BLaER1 (cell line): Measurements from ENCODE around the gene ACSS1.

ENCODE experiments used
- H3K27ac ChIP-seq: shearing (Covaris generic); formaldehyde crosslinking; 2 replicates; pipeline ENCODE4 v1.8.1; 2022
- H3K27me3 ChIP-seq: shearing (Covaris generic); formaldehyde crosslinking; 2 replicates; pipeline ENCODE4 v1.8.1; 2022
- H3K36me3 ChIP-seq: shearing (Covaris generic); formaldehyde crosslinking; 2 replicates; pipeline ENCODE4 v1.8.1; 2022
- H3K4me1 ChIP-seq: shearing (Covaris generic); formaldehyde crosslinking; 2 replicates; pipeline ENCODE4 v1.8.1; 2022
- H3K4me2 ChIP-seq: shearing (Covaris generic); formaldehyde crosslinking; 2 replicates; pipeline ENCODE4 v1.8.1; 2022
- H3K4me3 ChIP-seq: shearing (Covaris generic); formaldehyde crosslinking; 2 replicates; pipeline ENCODE4 v1.8.1; 2022
- H3K9ac ChIP-seq: shearing (Covaris generic); formaldehyde crosslinking; 2 replicates; pipeline ENCODE4 v1.8.1; 2022
- H3K9me3 ChIP-seq: shearing (Covaris generic); formaldehyde crosslinking; 2 replicates; pipeline ENCODE4 v1.8.1; 2022
- H4K20me1 ChIP-seq: shearing (Covaris generic); formaldehyde crosslinking; 2 replicates; pipeline ENCODE4 v1.8.1; 2022
- Cebpa-rat ChIP-seq: shearing (Covaris generic); IDR thresholded peaks from 2 replicates; pipeline ENCODE4 v1.8.1; 2022

Gene ACSS1

DNA sequence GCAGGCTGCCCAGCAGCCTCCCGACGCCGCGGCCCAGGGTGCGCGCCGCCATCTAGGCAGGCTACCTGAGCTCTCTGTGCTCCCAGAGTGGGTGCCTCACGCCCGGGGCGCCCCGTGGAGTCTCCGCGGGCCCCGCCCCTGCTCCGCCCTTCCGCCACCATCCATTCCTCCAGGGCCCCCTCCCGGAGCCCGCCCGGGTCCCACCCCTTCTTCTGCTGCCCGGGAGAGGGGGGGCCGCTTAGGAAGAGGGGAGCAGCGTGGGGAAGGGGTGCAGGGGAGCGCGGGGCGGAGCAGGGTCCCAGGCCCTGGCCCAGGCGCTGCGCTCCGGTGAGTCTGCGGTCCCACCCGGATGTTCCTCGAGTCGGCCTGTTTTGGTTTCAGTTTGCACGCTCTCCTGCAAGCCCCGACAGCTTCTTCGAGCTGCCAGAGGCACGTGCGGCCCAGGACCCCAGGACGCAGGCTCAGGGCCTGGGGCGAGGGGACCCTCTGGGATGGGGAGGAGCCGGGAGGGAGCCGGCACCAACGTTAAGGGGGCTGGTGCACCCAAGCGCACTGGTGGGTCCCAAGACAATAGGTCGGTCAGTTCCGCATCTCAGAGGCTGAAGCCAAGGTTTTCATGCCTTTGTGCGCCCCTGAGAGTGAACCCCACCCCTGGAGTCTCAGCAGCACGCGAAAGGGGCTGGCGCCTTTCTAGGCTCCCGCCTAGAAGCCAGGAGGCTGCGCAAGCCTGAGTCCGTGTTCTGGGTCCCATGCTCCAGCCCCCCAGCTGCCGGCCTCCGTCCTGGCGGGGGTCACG, at the start of gene ACSS1:
TSS of gene ACSS1 (minus strand) at position 89 of the 796 bp plus-strand sequence. CDS start at position 52, 37 bp downstream.
- H3K4me3 ChIP-seq: peak within 1 kb of the TSS; percentile 74
- peak within 1 kb of the TSS; percentile 90 for H3K27ac ChIP-seq
- H4K20me1 ChIP-seq: peaks cover 37% of the 10 kb centered on the region
- no peaks in the 10 kb centered on the region for H3K27me3 ChIP-seq
- no peaks in the 10 kb centered on the region for H3K9me3 ChIP-seq
- H3K9ac ChIP-seq: peak within 1 kb of the TSS; percentile 82
- H3K4me1 ChIP-seq: peaks cover 55% of the 10 kb centered on the region
- no peak for TF ChIP-seq Cebpa-rat
- peaks cover 9% of the 10 kb centered on the region for H3K36me3 ChIP-seq
- H3K4me2 ChIP-seq: peak within 1 kb of the TSS; percentile 97

GRCh38 chr20:25103526-25103925, 45.6 kb upstream of the ACSS1 start:
- no peak overlapping the region for H3K4me2 ChIP-seq
- no peaks in the 10 kb centered on the region for H4K20me1 ChIP-seq
- H3K9ac ChIP-seq: no peak overlapping the region
- no peaks in the 10 kb centered on the region for H3K36me3 ChIP-seq
- no peaks in the 10 kb centered on the region for H3K27me3 ChIP-seq
- no peaks in the 10 kb centered on the region for H3K4me1 ChIP-seq
- no peaks in the 10 kb centered on the region for H3K9me3 ChIP-seq
- no peak overlapping the region for H3K27ac ChIP-seq
- TF ChIP-seq Cebpa-rat: no peak
- H3K4me3 ChIP-seq: no peak overlapping the region

DNA sequence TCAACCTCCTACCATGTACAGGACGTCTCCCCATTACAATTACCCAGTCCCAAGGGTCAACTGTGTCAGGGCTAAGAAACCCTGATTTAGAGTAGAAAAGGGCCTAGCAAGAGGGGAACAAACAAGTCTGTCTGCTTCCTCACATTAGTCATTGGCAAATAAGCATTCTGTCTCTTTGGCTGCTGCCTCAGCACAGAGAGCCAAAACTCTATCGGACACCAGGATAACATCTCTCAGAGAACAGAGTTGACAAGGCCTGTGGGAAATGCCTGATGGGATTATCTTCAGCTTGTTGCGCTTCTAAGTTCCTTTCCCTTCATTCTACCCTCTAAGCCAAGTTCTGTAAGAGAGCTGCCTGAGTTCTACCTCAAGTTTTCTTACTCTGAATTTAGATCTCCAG, 43.0 kb upstream of the ACSS1 start:
- no peak for TF ChIP-seq Cebpa-rat
- Histone ChIP-seq H3K27ac (no peak overlapping the region), H3K9me3 (no peaks in the 10 kb centered on the region)

GRCh38 chr20:25099601-25100140, 41.7 kb upstream of the ACSS1 start:
- TF ChIP-seq Cebpa-rat: no peak

More for the DNA sequence above, 43.0 kb upstream of the ACSS1 start:
- no peaks in the 10 kb centered on the region for H3K4me1 ChIP-seq
- H4K20me1 ChIP-seq: no peaks in the 10 kb centered on the region
- H3K27me3 ChIP-seq: no peaks in the 10 kb centered on the region
- no peak overlapping the region for H3K4me3 ChIP-seq
- H3K9ac ChIP-seq: no peak overlapping the region
- H3K4me2 ChIP-seq: no peak overlapping the region
- no peaks in the 10 kb centered on the region for H3K36me3 ChIP-seq

DNA sequence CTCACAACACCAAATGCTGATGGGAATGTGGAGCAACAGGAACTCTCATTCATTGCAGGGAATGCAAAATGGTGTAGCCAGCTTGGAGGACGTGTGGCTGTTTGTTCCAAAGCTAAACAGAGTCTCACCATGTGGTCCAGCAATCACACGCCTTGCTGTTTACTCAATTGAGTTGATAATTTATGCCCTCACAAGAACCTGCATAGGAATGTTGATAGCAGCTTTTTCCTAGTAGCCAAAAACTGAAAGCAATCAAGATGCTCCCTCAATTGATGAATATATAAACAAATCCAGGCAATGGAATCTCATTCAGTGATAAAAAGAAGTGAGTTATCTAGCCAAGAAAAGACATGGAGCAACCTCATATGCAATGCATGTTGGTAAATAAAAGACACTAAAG, 39.6 kb upstream of the ACSS1 start:
- Histone ChIP-seq H3K36me3 (no peaks in the 10 kb centered on the region), H3K27me3 (no peaks in the 10 kb centered on the region)
- TF ChIP-seq Cebpa-rat: no peak

More at GRCh38 chr20:25099601-25100140, 41.7 kb upstream of the ACSS1 start:
- H4K20me1 ChIP-seq: no peaks in the 10 kb centered on the region
- H3K36me3 ChIP-seq: no peaks in the 10 kb centered on the region
- no peak overlapping the region for H3K4me2 ChIP-seq
- no peak overlapping the region for H3K9ac ChIP-seq
- no peak overlapping the region for H3K27ac ChIP-seq
- no peaks in the 10 kb centered on the region for H3K9me3 ChIP-seq
- H3K27me3 ChIP-seq: no peaks in the 10 kb centered on the region
- H3K4me3 ChIP-seq: no peak overlapping the region
- no peaks in the 10 kb centered on the region for H3K4me1 ChIP-seq

DNA sequence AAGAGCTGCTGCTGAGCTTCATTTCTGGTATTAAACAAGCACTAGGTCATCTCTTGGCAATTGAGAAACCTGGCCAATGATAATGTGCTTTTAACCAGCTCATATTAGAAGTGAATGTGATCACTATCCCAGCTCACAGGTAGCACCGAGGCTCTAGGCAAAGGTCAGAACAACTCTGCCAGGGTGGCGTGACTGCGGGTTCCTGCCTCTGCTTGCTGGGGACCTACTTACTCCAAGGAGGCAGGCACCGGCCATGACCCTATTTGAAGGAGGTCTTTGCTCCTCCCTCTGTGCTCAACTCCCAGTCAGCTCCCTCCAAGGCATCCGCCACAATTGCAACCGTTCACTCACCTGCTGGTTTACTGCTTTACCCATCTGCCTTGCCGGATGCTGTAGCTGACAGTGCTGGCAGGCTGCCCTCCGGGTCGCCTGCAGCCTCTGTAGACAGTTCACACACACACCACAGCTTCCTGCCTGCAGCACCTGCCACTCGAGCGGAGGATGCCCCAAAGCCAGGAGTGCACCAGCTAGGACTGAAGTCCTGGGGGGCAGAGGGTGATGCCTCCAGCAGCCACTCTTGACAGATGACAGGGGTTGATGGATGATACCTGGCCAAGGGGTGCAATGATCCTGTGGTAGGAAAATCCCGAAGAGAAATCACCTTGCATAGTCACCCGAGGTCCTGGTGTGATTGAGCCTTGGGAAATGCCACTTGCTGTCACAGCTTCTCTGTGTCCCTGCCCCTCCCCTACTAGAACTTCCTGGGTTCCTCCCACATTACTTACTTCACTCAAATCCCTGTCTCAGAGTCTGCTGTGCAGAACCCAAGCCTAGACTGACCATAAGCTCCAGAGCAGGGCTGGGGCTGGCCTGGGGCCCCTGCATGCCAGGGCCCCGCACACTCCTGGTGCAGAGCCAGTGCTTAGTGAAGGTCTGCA, 32.8 kb upstream of the ACSS1 start:
- H3K4me3 ChIP-seq: 0 out of 2 replicates have a peak overlapping the region, but pooled peaks have one; percentile 6
- H3K27me3 ChIP-seq: no peaks in the 10 kb centered on the region
- peak overlapping the region; percentile 81 for H3K4me2 ChIP-seq

More for the DNA sequence above, 39.6 kb upstream of the ACSS1 start:
- no peak overlapping the region for H3K27ac ChIP-seq
- H3K9ac ChIP-seq: no peak overlapping the region
- no peaks in the 10 kb centered on the region for H4K20me1 ChIP-seq
- H3K4me2 ChIP-seq: no peak overlapping the region
- H3K4me3 ChIP-seq: no peak overlapping the region
- H3K4me1 ChIP-seq: no peaks in the 10 kb centered on the region
- H3K9me3 ChIP-seq: no peaks in the 10 kb centered on the region

DNA sequence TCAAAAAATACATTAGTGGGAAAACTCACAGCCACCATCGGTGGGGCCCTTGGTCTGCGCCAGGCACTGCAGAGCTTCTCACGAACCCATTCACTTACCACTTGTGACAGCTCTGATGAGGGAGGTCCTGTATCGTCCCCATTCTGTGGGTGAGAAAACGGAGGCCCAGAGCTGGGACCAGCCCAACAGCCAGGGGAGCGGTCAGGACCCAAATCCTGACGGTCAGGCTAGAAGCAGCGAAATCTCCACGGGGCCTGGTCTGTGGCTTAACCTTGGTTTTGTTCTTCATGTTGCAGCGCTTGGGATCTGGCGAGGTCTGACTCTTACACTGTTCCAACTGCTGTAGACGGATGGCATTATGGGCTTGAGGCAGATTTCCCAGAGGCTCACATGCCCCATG, 31.7 kb upstream of the ACSS1 start:
- H3K4me2 ChIP-seq: peak overlapping the region; percentile 81
- peaks cover 14% of the 10 kb centered on the region for H3K9me3 ChIP-seq
- peak overlapping the region; percentile 41; the same call in 1 of the 2 replicates for H3K9ac ChIP-seq
- H3K36me3 ChIP-seq: no peaks in the 10 kb centered on the region
- no peaks in the 10 kb centered on the region for H4K20me1 ChIP-seq
- peaks cover 50% of the 10 kb centered on the region for H3K4me1 ChIP-seq
- H3K4me3 ChIP-seq: no peak overlapping the region
- no peak for TF ChIP-seq Cebpa-rat
- H3K27ac ChIP-seq: peak overlapping the region; percentile 73
- H3K27me3 ChIP-seq: no peaks in the 10 kb centered on the region

More for the DNA sequence above, 32.8 kb upstream of the ACSS1 start:
- Histone ChIP-seq H4K20me1 (no peaks in the 10 kb centered on the region), H3K9ac (peak overlapping the region; percentile 41; the same call in 1 of the 2 replicates), H3K4me1 (peaks cover 50% of the 10 kb centered on the region), H3K27ac (peak overlapping the region; percentile 73), H3K36me3 (no peaks in the 10 kb centered on the region), H3K9me3 (peaks cover 3% of the 10 kb centered on the region; the same call in 1 of the 2 replicates)
- TF ChIP-seq Cebpa-rat: no peak

DNA sequence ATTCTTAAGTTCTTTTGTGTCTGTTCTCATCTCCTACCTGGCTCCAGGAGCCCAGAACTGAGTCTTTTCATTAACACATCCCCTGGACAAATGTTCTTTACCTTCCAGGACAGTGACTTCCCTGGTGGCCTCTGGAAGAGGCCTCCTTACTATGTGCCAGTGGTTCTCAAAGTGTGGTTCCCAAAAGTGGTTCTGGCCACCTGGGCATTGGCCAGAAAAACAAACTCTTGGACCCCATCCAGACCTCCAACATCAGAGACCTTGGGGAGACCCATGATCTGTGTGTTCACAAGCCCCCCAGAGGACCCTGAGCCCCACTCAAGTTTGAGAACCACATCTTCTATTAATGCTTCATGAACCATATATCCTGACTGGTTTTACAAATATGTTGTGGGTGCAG, 31.2 kb upstream of the ACSS1 start:
- peak overlapping the region; percentile 81 for H3K4me2 ChIP-seq
- H4K20me1 ChIP-seq: no peaks in the 10 kb centered on the region
- no peak overlapping the region for H3K9ac ChIP-seq
- H3K27ac ChIP-seq: no peak overlapping the region
- TF ChIP-seq Cebpa-rat: no peak
- peaks cover 50% of the 10 kb centered on the region for H3K4me1 ChIP-seq
- no peak overlapping the region for H3K4me3 ChIP-seq
- peaks cover 20% of the 10 kb centered on the region for H3K9me3 ChIP-seq
- 0 out of 2 replicates have a peak, but pooled peaks cover 5% of the 10 kb centered on the region for H3K36me3 ChIP-seq
- no peaks in the 10 kb centered on the region for H3K27me3 ChIP-seq

DNA sequence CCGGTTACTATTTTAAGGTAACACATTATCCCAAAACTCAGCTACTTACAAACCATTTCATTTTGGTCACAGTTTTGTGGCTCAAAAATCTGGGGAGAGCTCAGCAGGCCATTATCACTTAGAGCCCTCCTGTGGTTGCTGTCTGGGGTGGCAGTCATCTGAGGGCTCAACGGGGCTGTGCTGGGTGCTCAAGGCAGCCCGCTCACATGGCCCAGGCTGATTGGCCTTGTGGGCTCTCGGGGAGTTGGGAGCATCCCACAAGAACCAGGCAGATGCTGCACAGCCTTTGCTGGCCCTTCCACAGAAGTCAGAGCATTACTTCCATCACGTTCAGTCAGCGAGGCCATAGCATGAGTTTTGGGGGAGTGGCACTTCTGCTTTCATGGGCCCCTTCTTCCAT, 30.3 kb upstream of the ACSS1 start:
- Histone ChIP-seq H3K4me3 (no peak overlapping the region), H3K36me3 (0 out of 2 replicates have a peak, but pooled peaks cover 6% of the 10 kb centered on the region), H4K20me1 (no peaks in the 10 kb centered on the region), H3K4me2 (peak overlapping the region; percentile 81), H3K4me1 (peaks cover 50% of the 10 kb centered on the region), H3K9ac (no peak overlapping the region), H3K9me3 (peaks cover 28% of the 10 kb centered on the region), H3K27ac (no peak overlapping the region), H3K27me3 (no peaks in the 10 kb centered on the region)
- TF ChIP-seq Cebpa-rat: no peak
